Measurements from ENCODE around the gene ZNF783.

GRCh38 chr7:149333321-149333717, 71.3 kb downstream of the ZNF783 start:
- TF ChIP-seq CTCF (IDR thresholded peaks at IDR 0.05): no peak
- TF ChIP-seq POLR2A (IDR thresholded peaks at IDR 0.05): no peak
